ENCODE results near the gene PCDHA7. TPM values are rescaled to one million over a fixed set of nuclear protein-coding genes. Genes with fewer than 3 reads are reported as not detected.

Gene PCDHA7
- total RNA-seq, 4 donors from 2014 or later = 1.2 to 2.9 (median 1.7) TPM

DNA sequence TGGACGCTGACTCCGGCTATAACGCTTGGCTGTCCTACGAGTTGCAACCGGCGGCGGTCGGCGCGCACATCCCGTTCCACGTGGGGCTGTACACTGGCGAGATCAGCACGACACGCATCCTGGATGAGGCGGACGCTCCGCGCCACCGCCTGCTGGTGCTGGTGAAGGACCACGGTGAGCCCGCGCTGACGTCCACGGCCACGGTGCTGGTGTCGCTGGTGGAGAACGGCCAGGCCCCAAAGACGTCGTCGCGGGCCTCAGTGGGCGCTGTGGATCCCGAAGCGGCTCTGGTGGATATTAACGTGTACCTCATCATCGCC is 43.2 kb downstream of the PCDHA7 start:
- H3K36me3 ChIP-seq = no peaks in the 10 kb centered on the region
- DNase-seq (ENCODE audit: low spot score in 2 of 2) = no peak
- no peak overlapping the region for H3K4me3 ChIP-seq
- TF ChIP-seq POLR2A (IDR thresholded peaks at IDR 0.05) = no peak
- TF ChIP-seq, protein P1, sequence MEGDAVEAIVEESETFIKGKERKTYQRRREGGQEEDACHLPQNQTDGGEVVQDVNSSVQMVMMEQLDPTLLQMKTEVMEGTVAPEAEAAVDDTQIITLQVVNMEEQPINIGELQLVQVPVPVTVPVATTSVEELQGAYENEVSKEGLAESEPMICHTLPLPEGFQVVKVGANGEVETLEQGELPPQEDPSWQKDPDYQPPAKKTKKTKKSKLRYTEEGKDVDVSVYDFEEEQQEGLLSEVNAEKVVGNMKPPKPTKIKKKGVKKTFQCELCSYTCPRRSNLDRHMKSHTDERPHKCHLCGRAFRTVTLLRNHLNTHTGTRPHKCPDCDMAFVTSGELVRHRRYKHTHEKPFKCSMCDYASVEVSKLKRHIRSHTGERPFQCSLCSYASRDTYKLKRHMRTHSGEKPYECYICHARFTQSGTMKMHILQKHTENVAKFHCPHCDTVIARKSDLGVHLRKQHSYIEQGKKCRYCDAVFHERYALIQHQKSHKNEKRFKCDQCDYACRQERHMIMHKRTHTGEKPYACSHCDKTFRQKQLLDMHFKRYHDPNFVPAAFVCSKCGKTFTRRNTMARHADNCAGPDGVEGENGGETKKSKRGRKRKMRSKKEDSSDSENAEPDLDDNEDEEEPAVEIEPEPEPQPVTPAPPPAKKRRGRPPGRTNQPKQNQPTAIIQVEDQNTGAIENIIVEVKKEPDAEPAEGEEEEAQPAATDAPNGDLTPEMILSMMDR (IDR thresholded peaks at IDR 0.05) = no peak
- no peak for TF ChIP-seq EP300 (IDR thresholded peaks at IDR 0.05)
- no peaks in the 10 kb centered on the region for H3K27me3 ChIP-seq
- H3K27ac ChIP-seq = no peak overlapping the region
- H3K9me3 ChIP-seq = peaks cover 0 to 51% (median 11%) of the 10 kb centered on the region in 4 donors
- WGBS, 2 donors = 49 to 54% methylated on average over 3 to 21 of the region's 37 CpGs
- no peaks in the 10 kb centered on the region for H3K4me1 ChIP-seq

DNA sequence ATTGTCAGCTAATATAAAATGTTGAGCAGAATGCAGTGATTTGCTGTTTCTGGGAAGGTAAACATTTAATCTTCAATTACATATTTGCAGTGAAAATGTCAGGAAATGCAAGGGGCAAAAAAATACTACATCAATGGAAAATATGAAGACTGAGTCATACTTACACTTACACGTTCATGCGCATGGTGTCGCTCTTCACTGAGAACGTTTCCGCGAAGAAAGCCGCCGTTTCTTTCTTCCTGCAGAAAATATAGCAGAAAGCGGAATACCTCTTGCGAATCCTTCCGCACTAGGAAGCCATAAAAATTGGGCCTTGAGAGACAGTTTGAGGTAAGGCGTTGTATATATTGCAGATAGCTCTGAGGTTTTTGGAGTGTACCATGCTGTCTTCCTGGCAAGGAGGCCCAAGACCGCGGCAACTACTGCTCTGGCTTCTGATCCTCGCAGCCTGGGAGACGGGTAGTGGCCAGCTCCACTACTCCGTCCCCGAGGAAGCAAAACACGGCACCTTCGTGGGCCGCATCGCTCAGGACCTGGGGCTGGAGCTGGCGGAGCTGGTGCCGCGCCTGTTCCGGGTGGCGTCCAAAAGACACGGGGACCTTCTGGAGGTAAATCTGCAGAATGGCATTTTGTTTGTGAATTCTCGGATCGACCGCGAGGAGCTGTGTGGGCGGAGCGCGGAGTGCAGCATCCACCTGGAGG is 48.0 kb downstream of the PCDHA7 start, which contains the start of gene PCDHA13:
TSS of gene PCDHA13 (plus strand) at position 236 of the 702 bp plus-strand sequence. CDS start at position 381, 145 bp downstream.
- peak within 1 kb of the TSS in 3 of 4 donors; percentile 7 to 35 (median 7) for H3K4me3 ChIP-seq
- peaks cover 0 to 54% (median 5%) of the 10 kb centered on the region in 4 donors for H3K9me3 ChIP-seq
- no peak for DNase-seq (ENCODE audit: low spot score in 2 of 2)
- H3K4me1 ChIP-seq = no peaks in the 10 kb centered on the region
- no peaks in the 10 kb centered on the region for H3K27me3 ChIP-seq
- no peak within 1 kb of the TSS for H3K27ac ChIP-seq
- H3K36me3 ChIP-seq = no peaks in the 10 kb centered on the region
- 7 to 12% methylated on average over 26 to 35 of the region's 35 CpGs for WGBS, 2 donors
- TF ChIP-seq, protein P1 (IDR thresholded peaks at IDR 0.05) = peak in 3 of 5 experiments; percentile 24 to 42 (median 33)
- TF ChIP-seq POLR2A (IDR thresholded peaks at IDR 0.05) = no peak

DNA sequence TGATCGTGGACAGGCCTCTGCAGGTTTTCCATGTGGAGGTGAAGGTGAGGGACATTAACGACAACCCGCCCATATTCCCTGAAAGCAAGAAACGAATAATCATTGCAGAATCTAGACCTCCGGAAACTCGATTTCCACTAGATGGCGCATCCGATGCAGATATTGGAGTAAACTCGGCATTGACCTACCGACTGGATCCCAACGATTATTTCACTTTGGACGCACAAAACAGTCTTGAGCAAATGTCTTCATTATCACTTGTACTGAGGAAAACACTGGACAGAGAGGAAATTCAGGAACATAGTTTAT is 48.5 kb downstream of the PCDHA7 start:
- no peaks in the 10 kb centered on the region for H3K4me1 ChIP-seq
- TF ChIP-seq, protein P1 (IDR thresholded peaks at IDR 0.05) = peak in 1 of 5 experiments; percentile 18
- no peak for TF ChIP-seq POLR2A (IDR thresholded peaks at IDR 0.05)
- no peak overlapping the region for H3K27ac ChIP-seq
- WGBS, 2 donors = 13 to 20% methylated on average over 12 of the region's 12 CpGs
- H3K9me3 ChIP-seq = peaks cover 0 to 52% (median 5%) of the 10 kb centered on the region in 4 donors
- DNase-seq (ENCODE audit: low spot score in 2 of 2) = peak in 1 of 2 donors; percentile 32
- peak overlapping the region in 2 of 4 donors; percentile 7 to 35 for H3K4me3 ChIP-seq
- no peaks in the 10 kb centered on the region for H3K27me3 ChIP-seq
- no peaks in the 10 kb centered on the region for H3K36me3 ChIP-seq

DNA sequence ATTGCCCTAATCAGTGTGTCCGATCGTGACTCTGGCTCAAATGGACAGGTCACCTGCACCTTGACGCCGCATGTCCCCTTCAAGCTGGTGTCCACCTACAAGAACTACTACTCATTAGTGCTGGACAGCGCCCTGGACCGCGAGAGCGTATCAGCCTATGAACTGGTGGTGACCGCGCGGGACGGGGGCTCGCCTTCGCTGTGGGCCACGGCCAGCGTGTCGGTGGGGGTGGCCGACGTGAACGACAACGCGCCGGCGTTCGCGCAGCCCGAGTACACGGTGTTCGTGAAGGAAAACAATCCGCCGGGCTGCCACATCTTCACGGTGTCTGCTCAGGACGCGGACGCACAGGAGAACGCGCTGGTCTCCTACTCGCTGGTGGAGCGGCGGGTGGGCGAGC is 49.3 kb downstream of the PCDHA7 start:
- TF ChIP-seq POLR2A (IDR thresholded peaks at IDR 0.05) (no peak), EP300 (IDR thresholded peaks at IDR 0.05) (no peak)
- TF ChIP-seq, protein P1 (IDR thresholded peaks at IDR 0.05) = no peak
- no peaks in the 10 kb centered on the region for H3K4me1 ChIP-seq
- H3K4me3 ChIP-seq = no peak overlapping the region
- DNase-seq (ENCODE audit: low spot score in 2 of 2) = no peak
- WGBS, 2 donors = 40 to 54% methylated on average over 16 to 39 of the region's 41 CpGs
- no peaks in the 10 kb centered on the region for H3K27me3 ChIP-seq
- no peak overlapping the region for H3K27ac ChIP-seq
- H3K36me3 ChIP-seq = no peaks in the 10 kb centered on the region
- H3K9me3 ChIP-seq = peaks cover 0 to 50% (median 5%) of the 10 kb centered on the region in 4 donors

DNA sequence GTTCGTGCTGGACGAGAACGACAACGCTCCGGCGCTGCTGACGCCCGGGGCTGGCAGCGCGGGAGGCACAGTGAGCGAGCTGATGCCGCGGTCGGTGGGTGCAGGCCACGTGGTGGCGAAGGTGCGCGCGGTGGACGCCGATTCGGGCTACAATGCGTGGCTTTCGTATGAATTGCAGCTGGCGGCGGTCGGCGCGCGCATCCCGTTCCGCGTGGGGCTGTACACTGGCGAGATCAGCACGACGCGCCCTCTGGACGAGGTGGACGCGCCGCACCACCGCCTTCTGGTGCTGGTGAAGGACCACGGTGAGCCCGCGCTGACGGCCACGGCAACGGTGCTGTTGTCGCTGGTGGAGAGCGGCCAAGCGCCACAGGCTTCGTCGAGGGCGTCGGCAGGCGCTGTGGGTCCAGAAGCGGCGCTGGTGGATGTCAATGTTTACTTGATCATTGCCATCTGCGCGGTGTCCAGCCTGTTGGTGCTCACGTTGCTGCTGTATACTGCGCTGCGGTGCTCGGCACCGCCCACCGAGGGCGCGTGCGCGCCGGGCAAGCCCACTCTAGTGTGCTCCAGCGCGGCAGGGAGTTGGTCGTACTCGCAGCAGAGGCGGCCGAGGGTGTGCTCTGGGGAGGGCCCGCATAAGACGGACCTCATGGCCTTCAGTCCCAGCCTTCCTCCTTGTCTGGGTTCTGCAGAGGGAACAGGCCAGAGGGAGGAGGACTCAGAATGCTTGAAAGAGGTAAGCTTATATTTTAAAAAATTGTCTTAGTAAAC is 50.0 kb downstream of the PCDHA7 start:
- WGBS, 2 donors = 42 to 49% methylated on average over 54 to 79 of the region's 79 CpGs
- TF ChIP-seq, protein P1 (IDR thresholded peaks at IDR 0.05) = no peak
- no peak for TF ChIP-seq POLR2A (IDR thresholded peaks at IDR 0.05)
- no peak for TF ChIP-seq EP300 (IDR thresholded peaks at IDR 0.05)
- H3K4me3 ChIP-seq = no peak overlapping the region
- H3K36me3 ChIP-seq = no peaks in the 10 kb centered on the region
- peaks cover 0 to 50% (median 5%) of the 10 kb centered on the region in 4 donors for H3K9me3 ChIP-seq
- H3K27me3 ChIP-seq = no peaks in the 10 kb centered on the region
- no peak for DNase-seq (ENCODE audit: low spot score in 2 of 2)
- no peak overlapping the region for H3K27ac ChIP-seq
- no peaks in the 10 kb centered on the region for H3K4me1 ChIP-seq
